Inferior parietal cortex (tissue), 1 donor: ENCODE data around the gene RAG1.

Experiments
- DNase-seq: peaks from one replicate; pipeline ENCODE4 v3.0.0-alpha.2; 2016; ENCODE audit errors: extremely low spot score

Gene RAG1

GRCh38 chr11:36628141-36628540, 60.3 kb downstream of the RAG1 start:
- no peak for DNase-seq

GRCh38 chr11:36628765-36629244, 61.0 kb downstream of the RAG1 start:
- no peak for DNase-seq
